ENCODE data around the gene APMAP. TPM values are rescaled to one million over a fixed set of nuclear protein-coding genes. Genes with fewer than 3 reads are reported as not detected.
A peak's percentile ranks its signal among the peaks of the same experiment; 100 is the strongest.

Gene APMAP
- total RNA-seq, 4 donors from 2014 or later: 18.8 to 78.7 (median 57.7) TPM

GRCh38 chr20:25033924-25034300 is 41.4 kb upstream of the APMAP start:
- Histone ChIP-seq H3K27me3 (no peaks in the 10 kb centered on the region), H3K4me3 (no peak overlapping the region), H3K4me1 (peaks cover 0 to 5% of the 10 kb centered on the region in 2 donors), H3K27ac (peak overlapping the region; percentile 71 to 77), H3K36me3 (no peaks in the 10 kb centered on the region), H3K9me3 (no peaks in the 10 kb centered on the region)
- TF ChIP-seq POLR2A (IDR thresholded peaks at IDR 0.05) (no peak), CTCF (IDR thresholded peaks at IDR 0.05) (no peak)
- intact Hi-C loops (cut with DNase I; ENCODE audit: low total_unique reads): no loop called here
- peak in 1 of 2 donors; percentile 38 for DNase-seq

- Histone ChIP-seq H3K4me3 (no peak overlapping the region), H3K27ac (peak overlapping the region; percentile 71 to 77), H3K36me3 (no peaks in the 10 kb centered on the region), H3K27me3 (no peaks in the 10 kb centered on the region), H3K4me1 (peaks cover 0 to 5% of the 10 kb centered on the region in 2 donors), H3K9me3 (no peaks in the 10 kb centered on the region)
- TF ChIP-seq CTCF (IDR thresholded peaks at IDR 0.05) (no peak), POLR2A (IDR thresholded peaks at IDR 0.05) (no peak)
- no peak for DNase-seq
- intact Hi-C loops (cut with DNase I; ENCODE audit: low total_unique reads): no loop called here
Measured at GRCh38 chr20:25033265-25033923, 40.8 kb upstream of the APMAP start.

- Histone ChIP-seq H3K27ac (peak overlapping the region; percentile 71 to 77), H3K36me3 (no peaks in the 10 kb centered on the region), H3K4me3 (no peak overlapping the region), H3K4me1 (peaks cover 0 to 5% of the 10 kb centered on the region in 2 donors), H3K9me3 (no peaks in the 10 kb centered on the region), H3K27me3 (no peaks in the 10 kb centered on the region)
- TF ChIP-seq CTCF (IDR thresholded peaks at IDR 0.05): no peak
- no peak for TF ChIP-seq POLR2A (IDR thresholded peaks at IDR 0.05)
- peak; percentile 44 to 45 for DNase-seq
- intact Hi-C loops (cut with DNase I; ENCODE audit: low total_unique reads): no loop called here
Measured at GRCh38 chr20:25032478-25033264, 40.1 kb upstream of the APMAP start.

- Histone ChIP-seq H3K4me3 (no peak overlapping the region), H3K36me3 (no peaks in the 10 kb centered on the region), H3K27me3 (no peaks in the 10 kb centered on the region), H3K9me3 (no peaks in the 10 kb centered on the region), H3K27ac (peak overlapping the region; percentile 71 to 77), H3K4me1 (peaks cover 0 to 5% of the 10 kb centered on the region in 2 donors)
- intact Hi-C loops (cut with DNase I; ENCODE audit: low total_unique reads): no loop called here
- DNase-seq: no peak
- TF ChIP-seq CTCF (IDR thresholded peaks at IDR 0.05) (no peak), POLR2A (IDR thresholded peaks at IDR 0.05) (no peak)
Measured at GRCh38 chr20:25032065-25032477, 39.5 kb upstream of the APMAP start.

GRCh38 chr20:25031241-25031640 is 38.7 kb upstream of the APMAP start:
- no peaks in the 10 kb centered on the region for H3K27me3 ChIP-seq
- DNase-seq: no peak
- no peak for TF ChIP-seq CTCF (IDR thresholded peaks at IDR 0.05)
- no peak for TF ChIP-seq POLR2A (IDR thresholded peaks at IDR 0.05)
- H3K27ac ChIP-seq: no peak overlapping the region
- no peaks in the 10 kb centered on the region for H3K36me3 ChIP-seq
- no peak overlapping the region for H3K4me3 ChIP-seq
- intact Hi-C loops (cut with DNase I; ENCODE audit: low total_unique reads): no loop called here
- H3K4me1 ChIP-seq: peaks cover 0 to 5% of the 10 kb centered on the region in 2 donors
- H3K9me3 ChIP-seq: no peaks in the 10 kb centered on the region

Measured in uterus (tissue), 4 donors.